GM23248 (cell line): ENCODE results near the gene TCF7L2.

Experiments
- EZH2 ChIP-seq: fragments of 200-600 bp; sonication (generic); IDR thresholded peaks from 2 replicates; pipeline ENCODE4 v1.6.1; 2018; ENCODE audit warnings: antibody characterized with exemption, mild to moderate bottlenecking; ENCODE audit not compliant: insufficient read depth, poor library complexity, severe bottlenecking
- EZH2phosphoT487 ChIP-seq: fragments of 200-600 bp; sonication (generic); IDR thresholded peaks from 2 replicates; pipeline ENCODE4 v1.6.1; 2018; ENCODE audit warnings: antibody characterized with exemption, moderate library complexity, mild to moderate bottlenecking, low read depth; ENCODE audit not compliant: insufficient read depth

GRCh38 chr10:112904000-112904399 is 46.0 kb upstream of the TCF7L2 start:
- TF ChIP-seq EZH2phosphoT487 (no peak), EZH2 (no peak)
